Fibroblast of mammary gland (primary cell): ENCODE results near the gene ALG12.

Experiments
- DNase-seq: peaks from one replicate; pipeline ENCODE4 v3.0.0-alpha.2; 2010; ENCODE audit warnings: low read depth
- H3K4me3 ChIP-seq: 2 replicates; pipeline ENCODE4 v1.5.1; 2011; ENCODE audit warnings: low read depth, mild to moderate bottlenecking, low read length, moderate library complexity; ENCODE audit not compliant: control insufficient read depth
- TF ChIP-seq, protein P1 (sequence below): conservative IDR thresholded peaks from 2 replicates; pipeline ENCODE4 v1.5.1; 2011; ENCODE audit warnings: low read depth, low read length, inconsistent platforms; ENCODE audit not compliant: control insufficient read depth, insufficient read depth

The ALG12 gene

GRCh38 chr22:49907807-49908206 is 10.4 kb downstream of the ALG12 start:
- TF ChIP-seq, protein P1, sequence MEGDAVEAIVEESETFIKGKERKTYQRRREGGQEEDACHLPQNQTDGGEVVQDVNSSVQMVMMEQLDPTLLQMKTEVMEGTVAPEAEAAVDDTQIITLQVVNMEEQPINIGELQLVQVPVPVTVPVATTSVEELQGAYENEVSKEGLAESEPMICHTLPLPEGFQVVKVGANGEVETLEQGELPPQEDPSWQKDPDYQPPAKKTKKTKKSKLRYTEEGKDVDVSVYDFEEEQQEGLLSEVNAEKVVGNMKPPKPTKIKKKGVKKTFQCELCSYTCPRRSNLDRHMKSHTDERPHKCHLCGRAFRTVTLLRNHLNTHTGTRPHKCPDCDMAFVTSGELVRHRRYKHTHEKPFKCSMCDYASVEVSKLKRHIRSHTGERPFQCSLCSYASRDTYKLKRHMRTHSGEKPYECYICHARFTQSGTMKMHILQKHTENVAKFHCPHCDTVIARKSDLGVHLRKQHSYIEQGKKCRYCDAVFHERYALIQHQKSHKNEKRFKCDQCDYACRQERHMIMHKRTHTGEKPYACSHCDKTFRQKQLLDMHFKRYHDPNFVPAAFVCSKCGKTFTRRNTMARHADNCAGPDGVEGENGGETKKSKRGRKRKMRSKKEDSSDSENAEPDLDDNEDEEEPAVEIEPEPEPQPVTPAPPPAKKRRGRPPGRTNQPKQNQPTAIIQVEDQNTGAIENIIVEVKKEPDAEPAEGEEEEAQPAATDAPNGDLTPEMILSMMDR: no peak
- DNase-seq: no peak
- H3K4me3 ChIP-seq: no peak overlapping the region

DNA sequence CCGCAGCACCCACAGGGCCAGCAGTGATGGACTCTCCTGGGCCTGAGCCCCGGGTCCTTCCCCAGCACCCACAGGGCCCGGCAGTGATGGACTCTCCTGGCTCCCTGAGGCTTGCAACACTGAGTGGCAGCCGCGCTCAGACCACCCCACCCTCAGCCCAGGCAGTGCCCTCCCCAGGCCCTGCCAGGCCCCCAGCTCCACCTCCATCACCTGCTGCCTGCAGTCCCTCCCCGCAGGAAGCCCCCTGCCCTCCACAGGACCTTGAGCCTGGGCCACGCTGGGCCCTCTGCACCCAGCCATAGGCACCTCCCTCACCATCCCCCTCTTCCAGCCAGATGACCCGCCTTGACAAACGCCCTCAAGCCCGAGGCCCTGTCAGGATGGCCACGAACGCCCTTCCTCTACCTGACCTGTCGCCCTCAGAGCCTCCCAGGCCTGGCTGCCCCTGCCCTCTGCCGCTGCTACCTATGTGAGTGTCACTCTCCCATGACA is 11.4 kb downstream of the ALG12 start:
- no peak for DNase-seq
- H3K4me3 ChIP-seq: no peak overlapping the region
- TF ChIP-seq, protein P1: no peak

GRCh38 chr22:49906071-49906798 is 12.0 kb downstream of the ALG12 start:
- no peak overlapping the region for H3K4me3 ChIP-seq
- no peak for DNase-seq
- TF ChIP-seq, protein P1: no peak

DNA sequence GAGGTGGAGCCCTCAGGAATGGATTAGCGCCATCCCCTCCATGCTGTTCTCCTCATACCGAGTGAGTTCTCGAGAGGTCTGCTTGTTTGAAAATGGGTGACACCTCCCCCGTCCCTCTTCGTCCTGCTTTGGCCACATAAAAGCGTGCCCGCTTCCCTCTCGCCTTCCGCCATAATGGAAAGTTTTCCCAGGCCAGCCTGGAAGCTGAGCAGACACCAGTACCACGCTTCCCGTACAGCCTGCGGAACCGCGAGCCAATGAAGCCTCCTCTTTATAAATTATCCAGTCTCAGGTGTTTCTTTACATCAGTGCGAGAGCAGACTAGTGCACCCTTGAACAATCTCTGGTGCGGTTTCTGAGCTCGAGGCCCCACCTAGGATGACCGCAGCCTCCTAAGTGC is 12.8 kb downstream of the ALG12 start:
- TF ChIP-seq, protein P1: no peak
- DNase-seq: no peak
- no peak overlapping the region for H3K4me3 ChIP-seq

GRCh38 chr22:49904040-49904369 is 14.2 kb downstream of the ALG12 start:
- H3K4me3 ChIP-seq: no peak overlapping the region
- DNase-seq: no peak
- TF ChIP-seq, protein P1: no peak

DNA sequence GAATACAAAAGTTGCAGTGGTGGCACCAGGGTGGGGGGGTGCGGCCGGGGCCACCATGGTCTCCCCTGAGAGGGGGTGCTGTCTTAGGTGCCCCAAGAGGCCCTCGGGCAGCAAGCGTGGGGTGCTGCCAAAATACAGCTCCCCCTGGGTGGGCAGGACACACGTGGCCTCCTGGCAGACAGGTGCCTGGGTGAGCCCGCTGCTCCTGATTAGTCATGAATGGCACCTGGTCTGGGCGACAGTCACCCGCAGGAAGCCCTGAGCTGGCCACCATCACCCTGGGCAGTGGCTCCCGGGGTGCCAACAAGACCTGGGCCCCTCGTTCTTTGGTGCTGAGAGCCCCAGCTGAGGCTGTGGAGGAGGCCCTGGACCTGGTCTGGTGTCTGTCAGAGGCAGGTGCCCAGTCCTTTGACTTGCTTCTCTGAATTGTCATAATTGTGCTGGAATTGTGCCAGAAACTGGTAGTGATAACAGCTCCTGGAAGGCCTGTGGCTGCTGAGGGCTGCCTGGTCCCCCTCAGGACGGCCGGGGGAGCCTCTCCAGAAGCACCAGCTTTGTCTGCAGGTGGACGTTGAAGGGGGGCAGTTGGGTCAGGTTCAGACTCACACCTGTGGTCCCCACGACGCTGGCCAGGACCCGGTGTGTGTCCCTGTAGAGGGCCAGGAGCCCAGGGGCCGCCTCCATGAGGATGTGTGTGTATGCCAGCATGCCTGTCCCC is 14.8 kb downstream of the ALG12 start:
- H3K4me3 ChIP-seq: no peak overlapping the region
- TF ChIP-seq, protein P1: no peak
- no peak for DNase-seq

GRCh38 chr22:49901457-49901856 is 16.8 kb downstream of the ALG12 start:
- no peak overlapping the region for H3K4me3 ChIP-seq
- no peak for DNase-seq
- TF ChIP-seq, protein P1: no peak
